ENCODE results near the gene ALKBH3.

Gene ALKBH3

DNA sequence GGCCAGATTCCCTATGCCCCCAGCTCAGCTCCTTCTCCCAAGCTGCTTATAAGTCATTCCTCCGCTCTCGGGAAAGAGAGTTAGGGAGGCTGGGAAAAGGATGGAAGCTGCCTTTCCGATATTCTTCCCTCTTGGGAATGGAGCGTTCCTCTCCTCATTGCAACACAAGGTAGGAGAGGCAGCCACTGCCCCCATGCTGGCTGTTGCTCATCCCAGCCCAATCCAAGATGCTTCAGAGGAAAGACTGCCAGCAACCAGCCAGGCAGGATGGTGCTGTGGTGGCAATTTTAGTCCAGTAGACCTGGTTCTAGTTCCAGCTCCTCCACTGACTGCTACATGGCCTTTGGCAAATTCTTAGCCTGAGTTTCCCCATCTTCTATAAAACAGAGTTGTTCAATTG lies 48.1 kb downstream of the ALKBH3 start:
- H3K27ac ChIP-seq (replicated peaks) = no peak overlapping the region
- TF ChIP-seq SPI1 (IDR thresholded peaks at IDR 0.05; ENCODE audit: borderline replicate concordance, low read depth) (no peak), GABPA (IDR thresholded peaks at IDR 0.05; ENCODE audit: low read depth) (no peak), POLR2AphosphoS5 (IDR thresholded peaks at IDR 0.05; ENCODE audit: low read depth) (no peak)
- TF ChIP-seq, protein P1, sequence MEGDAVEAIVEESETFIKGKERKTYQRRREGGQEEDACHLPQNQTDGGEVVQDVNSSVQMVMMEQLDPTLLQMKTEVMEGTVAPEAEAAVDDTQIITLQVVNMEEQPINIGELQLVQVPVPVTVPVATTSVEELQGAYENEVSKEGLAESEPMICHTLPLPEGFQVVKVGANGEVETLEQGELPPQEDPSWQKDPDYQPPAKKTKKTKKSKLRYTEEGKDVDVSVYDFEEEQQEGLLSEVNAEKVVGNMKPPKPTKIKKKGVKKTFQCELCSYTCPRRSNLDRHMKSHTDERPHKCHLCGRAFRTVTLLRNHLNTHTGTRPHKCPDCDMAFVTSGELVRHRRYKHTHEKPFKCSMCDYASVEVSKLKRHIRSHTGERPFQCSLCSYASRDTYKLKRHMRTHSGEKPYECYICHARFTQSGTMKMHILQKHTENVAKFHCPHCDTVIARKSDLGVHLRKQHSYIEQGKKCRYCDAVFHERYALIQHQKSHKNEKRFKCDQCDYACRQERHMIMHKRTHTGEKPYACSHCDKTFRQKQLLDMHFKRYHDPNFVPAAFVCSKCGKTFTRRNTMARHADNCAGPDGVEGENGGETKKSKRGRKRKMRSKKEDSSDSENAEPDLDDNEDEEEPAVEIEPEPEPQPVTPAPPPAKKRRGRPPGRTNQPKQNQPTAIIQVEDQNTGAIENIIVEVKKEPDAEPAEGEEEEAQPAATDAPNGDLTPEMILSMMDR (IDR thresholded peaks at IDR 0.05; ENCODE audit: insufficient read depth, low read length) = no peak
- TF ChIP-seq, protein P2, sequence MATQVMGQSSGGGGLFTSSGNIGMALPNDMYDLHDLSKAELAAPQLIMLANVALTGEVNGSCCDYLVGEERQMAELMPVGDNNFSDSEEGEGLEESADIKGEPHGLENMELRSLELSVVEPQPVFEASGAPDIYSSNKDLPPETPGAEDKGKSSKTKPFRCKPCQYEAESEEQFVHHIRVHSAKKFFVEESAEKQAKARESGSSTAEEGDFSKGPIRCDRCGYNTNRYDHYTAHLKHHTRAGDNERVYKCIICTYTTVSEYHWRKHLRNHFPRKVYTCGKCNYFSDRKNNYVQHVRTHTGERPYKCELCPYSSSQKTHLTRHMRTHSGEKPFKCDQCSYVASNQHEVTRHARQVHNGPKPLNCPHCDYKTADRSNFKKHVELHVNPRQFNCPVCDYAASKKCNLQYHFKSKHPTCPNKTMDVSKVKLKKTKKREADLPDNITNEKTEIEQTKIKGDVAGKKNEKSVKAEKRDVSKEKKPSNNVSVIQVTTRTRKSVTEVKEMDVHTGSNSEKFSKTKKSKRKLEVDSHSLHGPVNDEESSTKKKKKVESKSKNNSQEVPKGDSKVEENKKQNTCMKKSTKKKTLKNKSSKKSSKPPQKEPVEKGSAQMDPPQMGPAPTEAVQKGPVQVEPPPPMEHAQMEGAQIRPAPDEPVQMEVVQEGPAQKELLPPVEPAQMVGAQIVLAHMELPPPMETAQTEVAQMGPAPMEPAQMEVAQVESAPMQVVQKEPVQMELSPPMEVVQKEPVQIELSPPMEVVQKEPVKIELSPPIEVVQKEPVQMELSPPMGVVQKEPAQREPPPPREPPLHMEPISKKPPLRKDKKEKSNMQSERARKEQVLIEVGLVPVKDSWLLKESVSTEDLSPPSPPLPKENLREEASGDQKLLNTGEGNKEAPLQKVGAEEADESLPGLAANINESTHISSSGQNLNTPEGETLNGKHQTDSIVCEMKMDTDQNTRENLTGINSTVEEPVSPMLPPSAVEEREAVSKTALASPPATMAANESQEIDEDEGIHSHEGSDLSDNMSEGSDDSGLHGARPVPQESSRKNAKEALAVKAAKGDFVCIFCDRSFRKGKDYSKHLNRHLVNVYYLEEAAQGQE (IDR thresholded peaks at IDR 0.05; ENCODE audit: insufficient replicate concordance, low read depth) = no peak
- DNase-seq (ENCODE audit: low read depth in 1 of 2, low spot score in 1 of 2) = no peak

DNA sequence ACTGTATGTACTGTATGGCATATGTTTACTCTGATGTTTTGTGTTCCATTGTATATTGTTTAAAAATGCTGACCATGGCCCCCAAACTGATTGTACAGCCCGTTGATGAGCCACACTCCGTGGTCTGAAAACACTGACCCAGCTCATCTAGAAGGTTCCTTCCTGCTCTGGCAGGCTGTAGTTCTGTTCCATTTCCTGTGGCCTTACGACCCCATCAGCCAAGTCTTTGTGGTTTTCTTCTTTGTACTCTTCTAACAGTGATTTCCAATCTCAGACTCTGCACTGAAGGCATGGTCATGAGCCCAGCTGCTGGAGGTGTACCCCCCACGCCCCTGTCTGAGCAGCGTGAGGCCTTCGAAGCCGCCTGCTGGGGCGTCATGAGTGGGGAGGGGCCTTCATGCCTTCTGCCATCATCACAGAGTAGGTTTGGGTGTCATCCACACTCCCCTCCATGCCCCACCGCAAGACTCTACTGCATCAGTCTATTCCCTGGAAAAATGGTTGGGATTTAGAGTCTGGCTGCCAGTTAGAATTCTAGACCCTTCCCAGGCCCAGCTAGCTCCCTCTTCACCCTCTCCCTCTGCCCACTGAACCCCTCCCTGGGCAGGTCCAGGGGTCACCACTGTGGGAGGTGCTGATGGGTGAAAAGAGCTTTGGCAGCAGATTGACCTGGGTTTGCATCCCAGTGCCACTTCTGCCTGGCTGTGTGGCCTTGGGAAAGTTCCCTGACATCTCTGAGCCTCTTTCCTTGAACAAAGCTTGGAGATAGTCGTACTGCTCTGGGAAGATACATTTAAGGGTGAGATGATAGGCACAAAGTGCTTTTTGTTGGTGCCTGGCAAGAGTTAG lies 50.5 kb downstream of the ALKBH3 start:
- no peak for DNase-seq (ENCODE audit: low read depth in 1 of 2, low spot score in 1 of 2)
- TF ChIP-seq, protein P2 (IDR thresholded peaks at IDR 0.05; ENCODE audit: insufficient replicate concordance, low read depth) = no peak
- TF ChIP-seq, protein P1 (IDR thresholded peaks at IDR 0.05; ENCODE audit: insufficient read depth, low read length) = no peak
- no peak for TF ChIP-seq SPI1 (IDR thresholded peaks at IDR 0.05; ENCODE audit: borderline replicate concordance, low read depth)
- no peak for TF ChIP-seq POLR2AphosphoS5 (IDR thresholded peaks at IDR 0.05; ENCODE audit: low read depth)
- no peak for TF ChIP-seq GABPA (IDR thresholded peaks at IDR 0.05; ENCODE audit: low read depth)
- H3K27me3 ChIP-seq (ENCODE audit: insufficient read depth, poor library complexity, severe bottlenecking) = no peaks in the 10 kb centered on the region
- no peak overlapping the region for H3K27ac ChIP-seq (replicated peaks)
- H3K4me3 ChIP-seq (replicated peaks; ENCODE audit: insufficient read depth, low read length) = no peak overlapping the region

More for the DNA sequence above, 48.1 kb downstream of the ALKBH3 start:
- H3K27me3 ChIP-seq (ENCODE audit: insufficient read depth, poor library complexity, severe bottlenecking) = no peaks in the 10 kb centered on the region
- no peak overlapping the region for H3K4me3 ChIP-seq (replicated peaks; ENCODE audit: insufficient read depth, low read length)

DNA sequence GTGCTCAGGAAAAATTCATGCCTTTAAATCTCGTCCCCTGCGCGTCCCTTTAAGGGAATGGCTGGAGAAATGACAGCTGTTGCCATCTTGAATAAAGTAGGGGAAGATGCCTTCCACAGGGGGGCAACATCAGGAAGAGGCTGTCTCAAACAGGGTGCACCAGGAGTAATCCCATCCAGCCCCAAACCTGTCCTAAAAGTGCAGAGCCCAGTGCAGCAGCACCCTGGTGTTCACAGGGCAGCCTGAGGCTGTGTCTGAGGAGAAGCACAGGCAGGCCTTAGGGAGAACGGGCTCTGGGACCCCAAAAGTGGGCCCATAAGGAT lies 51.0 kb downstream of the ALKBH3 start:
- Histone ChIP-seq H3K27ac (replicated peaks) (no peak overlapping the region), H3K4me3 (replicated peaks; ENCODE audit: insufficient read depth, low read length) (no peak overlapping the region), H3K27me3 (ENCODE audit: insufficient read depth, poor library complexity, severe bottlenecking) (no peaks in the 10 kb centered on the region)
- TF ChIP-seq, protein P1 (IDR thresholded peaks at IDR 0.05; ENCODE audit: insufficient read depth, low read length) = no peak
- TF ChIP-seq, protein P2 (IDR thresholded peaks at IDR 0.05; ENCODE audit: insufficient replicate concordance, low read depth) = no peak
- TF ChIP-seq POLR2AphosphoS5 (IDR thresholded peaks at IDR 0.05; ENCODE audit: low read depth) = no peak
- no peak for TF ChIP-seq SPI1 (IDR thresholded peaks at IDR 0.05; ENCODE audit: borderline replicate concordance, low read depth)
- no peak for TF ChIP-seq GABPA (IDR thresholded peaks at IDR 0.05; ENCODE audit: low read depth)
- DNase-seq (ENCODE audit: low read depth in 1 of 2, low spot score in 1 of 2) = no peak
